Lung (tissue), 12 donors: ENCODE data around the gene FBXO42. TPM values are rescaled to one million over a fixed set of nuclear protein-coding genes. Genes with fewer than 3 reads are reported as not detected.

ENCODE experiments used
- ATAC-seq: fragments of 200-7000 bp; cut with Tn5 transposase; one replicate; pipeline ENCODE4 v1.9.1; 2020; ENCODE audit warnings: moderate number of reproducible peaks; ENCODE audit not compliant: insufficient read depth, low FRiP score
- DNase-seq, 3 donors: peaks; one replicate each; pipeline ENCODE4 v3.0.0-alpha.2; 2013 to 2017
- H3K27ac ChIP-seq, 2 donors: one replicate each; pipeline ENCODE4 v1.5.1; 2013; ENCODE audit warnings: mild to moderate bottlenecking in 2 of 2, moderate library complexity in 2 of 2, control low read depth in 1 of 2, inconsistent platforms in 1 of 2, low read depth in 1 of 2, low read length in 1 of 2
- H3K27me3 ChIP-seq, 3 donors: one replicate each; pipeline ENCODE4 v1.5.1; 2013; ENCODE audit warnings: low read length in 2 of 3; ENCODE audit not compliant: control insufficient read depth in 3 of 3, insufficient read depth in 3 of 3
- H3K36me3 ChIP-seq, 4 donors: one replicate each; pipeline ENCODE4 v1.5.1; 2013; ENCODE audit warnings: low read length in 4 of 4, mild to moderate bottlenecking in 1 of 4, moderate library complexity in 1 of 4; ENCODE audit not compliant: control insufficient read depth in 4 of 4, insufficient read depth in 4 of 4
- H3K4me1 ChIP-seq, 5 donors: one replicate each; pipeline ENCODE4 v1.5.1; 2013; ENCODE audit warnings: low read length in 5 of 5, mild to moderate bottlenecking in 2 of 5, moderate library complexity in 1 of 5; ENCODE audit not compliant: control insufficient read depth in 5 of 5, insufficient read depth in 5 of 5
- H3K4me3 ChIP-seq: one replicate; pipeline ENCODE4 v1.5.1; 2013; ENCODE audit warnings: mild to moderate bottlenecking, control low read depth, moderate library complexity
- H3K9ac ChIP-seq, 2 donors: one replicate each; pipeline ENCODE4 v1.5.1; 2013; ENCODE audit warnings: low read length in 2 of 2, control low read depth in 1 of 2; ENCODE audit not compliant: insufficient read depth in 1 of 2
- H3K9me3 ChIP-seq, 4 donors: one replicate each; pipeline ENCODE4 v1.5.1; 2013; ENCODE audit warnings: low read length in 3 of 4, mild to moderate bottlenecking in 1 of 4, moderate library complexity in 1 of 4; ENCODE audit not compliant: control insufficient read depth in 4 of 4, insufficient read depth in 3 of 4
- WGBS, 2 donors: extraction: QIAGEN DNeasy Blood & Tissue Kit; methylation state at CpG; one replicate each; pipeline ENCODE4 v1.1.7; 2013; 5-methylcytosine and 5-hydroxymethylcytosine counted together
- polyA plus RNA-seq, 2 donors: library from polyadenylated mRNA; stranded (reverse); fragments of 200-250 nt; gene quantifications; one replicate each; pipeline ENCODE4 v1.2.1, GENCODE V29; 2013
- total RNA-seq, 2 donors: library from RNA; depleted of rRNA in 1 of 2; stranded (reverse); fragments of >200 nt in 1 of 2; gene quantifications; one replicate each; pipeline ENCODE4 v1.2.1, GENCODE V29; 2014 to 2021
- TF ChIP-seq, protein P1 (sequence below): IDR thresholded peaks from 2 replicates; pipeline ENCODE4 v1.5.1; 2012; ENCODE audit warnings: mild to moderate bottlenecking; ENCODE audit errors: control extremely low read depth, extremely low read depth
- donor health status: control.
- donor health status: control.
- donor health status: Bipolar disorder and iron deficiency.
- donor health status: healthy.
- donor health status: DM: yes; HTN: yes; CAD: no.

Gene FBXO42
- total and polyA plus RNA-seq, 4 donors, result 7.3 to 28.6 (median 14.8) TPM

- Histone ChIP-seq H3K4me3 (no peak overlapping the region), H3K36me3 (no peaks in the 10 kb centered on the region), H3K9me3 (no peaks in the 10 kb centered on the region), H3K4me1 (peaks cover 0 to 34% (median 11%) of the 10 kb centered on the region in 5 donors), H3K27me3 (no peaks in the 10 kb centered on the region), H3K27ac (no peak overlapping the region), H3K9ac (no peak overlapping the region)
- no peak for DNase-seq
- TF ChIP-seq, protein P1, sequence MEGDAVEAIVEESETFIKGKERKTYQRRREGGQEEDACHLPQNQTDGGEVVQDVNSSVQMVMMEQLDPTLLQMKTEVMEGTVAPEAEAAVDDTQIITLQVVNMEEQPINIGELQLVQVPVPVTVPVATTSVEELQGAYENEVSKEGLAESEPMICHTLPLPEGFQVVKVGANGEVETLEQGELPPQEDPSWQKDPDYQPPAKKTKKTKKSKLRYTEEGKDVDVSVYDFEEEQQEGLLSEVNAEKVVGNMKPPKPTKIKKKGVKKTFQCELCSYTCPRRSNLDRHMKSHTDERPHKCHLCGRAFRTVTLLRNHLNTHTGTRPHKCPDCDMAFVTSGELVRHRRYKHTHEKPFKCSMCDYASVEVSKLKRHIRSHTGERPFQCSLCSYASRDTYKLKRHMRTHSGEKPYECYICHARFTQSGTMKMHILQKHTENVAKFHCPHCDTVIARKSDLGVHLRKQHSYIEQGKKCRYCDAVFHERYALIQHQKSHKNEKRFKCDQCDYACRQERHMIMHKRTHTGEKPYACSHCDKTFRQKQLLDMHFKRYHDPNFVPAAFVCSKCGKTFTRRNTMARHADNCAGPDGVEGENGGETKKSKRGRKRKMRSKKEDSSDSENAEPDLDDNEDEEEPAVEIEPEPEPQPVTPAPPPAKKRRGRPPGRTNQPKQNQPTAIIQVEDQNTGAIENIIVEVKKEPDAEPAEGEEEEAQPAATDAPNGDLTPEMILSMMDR, result no peak
- 64 to 70% methylated on average over 3 of the region's 3 CpGs for WGBS, 2 donors
- no peak for ATAC-seq
Observed at GRCh38 chr1:16213013-16213412, 139.3 kb downstream of the FBXO42 start.

DNA sequence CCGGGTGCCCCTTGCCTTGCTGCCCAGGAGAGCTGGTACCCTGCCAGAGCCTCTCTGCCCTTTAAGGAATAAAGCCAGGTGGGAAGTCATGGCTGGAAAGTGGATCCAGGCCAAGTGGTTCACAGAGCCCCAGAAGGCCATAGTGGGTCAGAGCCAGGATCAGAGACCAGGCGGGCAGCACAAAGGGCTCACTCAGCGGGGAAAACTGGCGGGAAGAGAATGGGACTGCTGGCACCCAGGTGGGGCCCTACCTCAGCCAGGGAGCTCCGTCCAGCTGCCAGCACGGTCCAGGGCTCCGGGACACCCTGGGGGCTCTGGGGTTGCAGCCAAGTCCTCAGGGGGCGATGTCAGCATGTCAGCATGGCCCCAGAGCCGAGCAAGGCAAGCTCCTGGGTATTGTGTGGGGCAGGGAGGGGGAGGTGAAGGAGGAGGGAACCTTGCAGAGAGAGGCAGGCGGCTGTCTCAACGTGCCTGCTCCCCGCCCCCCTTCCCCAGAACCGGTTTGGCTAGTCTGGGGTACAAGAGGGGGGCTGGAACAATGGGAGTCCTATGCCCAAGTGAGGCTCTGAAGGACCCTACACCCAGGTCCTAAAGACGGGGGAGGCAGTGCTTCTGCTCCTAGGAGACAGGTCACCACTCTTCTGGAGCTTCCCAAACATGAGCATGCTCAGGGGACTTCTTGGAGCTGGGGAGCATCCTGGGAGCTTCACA is 139.9 kb downstream of the FBXO42 start, which contains the start of gene ARHGEF19:
Gene ARHGEF19, minus strand, starts transcription at position 402 of the 711 bp plus-strand sequence. CDS start 3,598 bp downstream, outside the sequence.
- TF ChIP-seq, protein P1, result no peak
- WGBS, 2 donors, result 46 to 63% methylated on average over 14 of the region's 14 CpGs
- DNase-seq, result peak; percentile 73 to 90 (median 88)
- Histone ChIP-seq H3K9ac (no peak within 1 kb of the TSS), H3K4me3 (no peak within 1 kb of the TSS), H3K9me3 (no peaks in the 10 kb centered on the region), H3K4me1 (peaks cover 0 to 31% (median 9%) of the 10 kb centered on the region in 5 donors), H3K27me3 (no peaks in the 10 kb centered on the region), H3K36me3 (no peaks in the 10 kb centered on the region), H3K27ac (peak within 1 kb of the TSS in 1 of 2 donors; percentile 7)
- no peak for ATAC-seq

DNA sequence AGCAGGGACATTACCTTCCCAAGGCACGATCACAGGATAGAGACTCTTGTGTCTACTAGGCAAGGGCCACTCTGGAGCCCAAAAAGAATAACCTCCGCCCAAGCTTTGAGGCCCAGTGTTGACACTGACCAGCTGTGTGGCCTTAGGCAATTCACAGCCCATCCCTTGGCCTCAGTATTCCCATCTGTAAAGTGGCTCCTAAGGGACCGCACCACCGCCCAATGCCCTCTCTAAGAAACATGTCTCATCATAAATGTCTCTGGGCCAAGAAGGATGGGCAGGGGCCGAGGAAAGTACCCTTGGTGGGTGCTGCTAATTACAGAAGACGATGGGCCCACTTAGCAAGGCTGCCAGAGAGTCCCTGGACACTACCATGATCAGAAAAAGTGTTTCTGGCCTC is 140.5 kb downstream of the FBXO42 start:
- no peaks in the 10 kb centered on the region for H3K36me3 ChIP-seq
- no peak for DNase-seq
- TF ChIP-seq, protein P1, result no peak
- no peak for ATAC-seq
- WGBS, 2 donors, result 76 to 88% methylated on average over 6 of the region's 6 CpGs
- H3K9ac ChIP-seq, result no peak overlapping the region
- peak overlapping the region in 1 of 2 donors; percentile 7 for H3K27ac ChIP-seq
- H3K9me3 ChIP-seq, result no peaks in the 10 kb centered on the region
- peaks cover 0 to 33% (median 6%) of the 10 kb centered on the region in 5 donors for H3K4me1 ChIP-seq
- no peak overlapping the region for H3K4me3 ChIP-seq
- H3K27me3 ChIP-seq, result no peaks in the 10 kb centered on the region

GRCh38 chr1:16210581-16210980 is 141.7 kb downstream of the FBXO42 start:
- H3K27me3 ChIP-seq, result no peaks in the 10 kb centered on the region
- no peaks in the 10 kb centered on the region for H3K36me3 ChIP-seq
- peaks cover 0 to 27% (median 1%) of the 10 kb centered on the region in 5 donors for H3K4me1 ChIP-seq
- H3K9ac ChIP-seq, result no peak overlapping the region
- no peaks in the 10 kb centered on the region for H3K9me3 ChIP-seq
- no peak overlapping the region for H3K4me3 ChIP-seq
- ATAC-seq, result no peak
- no peak overlapping the region for H3K27ac ChIP-seq
- 69 to 87% methylated on average over 4 of the region's 4 CpGs for WGBS, 2 donors
- DNase-seq, result no peak
- TF ChIP-seq, protein P1, result no peak
